ENCODE measurements around the gene CA11. TPM values are rescaled to one million over a fixed set of nuclear protein-coding genes. Genes with fewer than 3 reads are reported as not detected.
"Not testable (repeated sequence)": the region's sequence is repeated elsewhere in the genome, so short reads cannot be mapped to it uniquely, and the experiment has no call there.

The CA11 gene
- total RNA-seq, 1 donor from 2014 or later, result 12.6 TPM

DNA sequence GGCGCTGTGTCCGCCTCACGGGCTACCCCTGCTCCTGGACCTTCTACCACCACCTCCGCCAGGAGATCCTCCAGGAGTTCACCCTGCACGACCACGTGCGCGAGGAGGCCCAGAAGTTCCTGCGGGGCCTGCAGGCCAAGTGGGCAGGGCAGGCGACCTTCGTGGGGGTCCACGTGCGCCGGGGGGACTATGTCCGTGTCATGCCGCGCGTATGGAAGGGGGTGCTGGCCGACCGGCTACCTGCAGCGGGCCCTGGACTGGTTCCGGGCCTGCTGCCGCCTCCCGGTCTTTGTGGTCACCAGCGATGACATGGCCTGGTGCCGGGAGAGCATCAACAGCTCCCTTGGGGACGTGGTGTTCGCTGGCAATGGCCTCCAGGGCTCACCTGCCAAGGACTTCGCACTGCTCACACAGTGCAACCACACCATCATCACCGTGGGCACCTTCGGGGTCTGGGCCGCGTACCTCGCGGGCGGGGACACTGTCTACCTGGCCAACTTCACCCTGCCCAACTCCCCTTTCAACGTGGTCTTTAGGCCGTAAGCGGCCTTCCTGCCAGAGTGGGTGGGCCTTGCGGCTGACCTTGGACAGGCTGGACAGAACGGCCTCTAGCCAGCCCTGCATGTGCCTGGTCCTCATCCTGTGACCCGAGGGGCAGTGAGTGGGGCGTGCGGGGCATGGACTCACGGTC, 34.6 kb upstream of the CA11 start:
- H3K9me3 Mint-ChIP-seq, result no peaks in the 10 kb centered on the region
- Histone ChIP-seq H3K27ac (no peak overlapping the region), H3K79me2 (ENCODE audit: low read depth) (no peaks in the 10 kb centered on the region), H3K4me1 (peaks cover 2% of the 10 kb centered on the region), H3K4me2 (no peak overlapping the region), H4K20me1 (ENCODE audit: low read depth) (no peaks in the 10 kb centered on the region), H3K4me3 (no peak overlapping the region), H3K36me3 (no peaks in the 10 kb centered on the region), H3F3A (ENCODE audit: low read depth) (peaks cover 2% of the 10 kb centered on the region), H3K9me3 (ENCODE audit: low read depth) (no peaks in the 10 kb centered on the region), H3K27me3 (no peaks in the 10 kb centered on the region), H2AFZ (replicated peaks) (no peak overlapping the region), H3K9ac (no peak overlapping the region)
- peaks cover 2% of the 10 kb centered on the region for H3K27me3 Mint-ChIP-seq (ENCODE audit: insufficient read depth, low read depth)
- no peak for DNase-seq (ENCODE audit: low spot score)
- no peak overlapping the region for H3K4me3 Mint-ChIP-seq
- TF ChIP-seq EZH2phosphoT487 (IDR thresholded peaks at IDR 0.05) (no peak), EZH2 (IDR thresholded peaks at IDR 0.05) (no peak)
- TF ChIP-seq, protein P1, sequence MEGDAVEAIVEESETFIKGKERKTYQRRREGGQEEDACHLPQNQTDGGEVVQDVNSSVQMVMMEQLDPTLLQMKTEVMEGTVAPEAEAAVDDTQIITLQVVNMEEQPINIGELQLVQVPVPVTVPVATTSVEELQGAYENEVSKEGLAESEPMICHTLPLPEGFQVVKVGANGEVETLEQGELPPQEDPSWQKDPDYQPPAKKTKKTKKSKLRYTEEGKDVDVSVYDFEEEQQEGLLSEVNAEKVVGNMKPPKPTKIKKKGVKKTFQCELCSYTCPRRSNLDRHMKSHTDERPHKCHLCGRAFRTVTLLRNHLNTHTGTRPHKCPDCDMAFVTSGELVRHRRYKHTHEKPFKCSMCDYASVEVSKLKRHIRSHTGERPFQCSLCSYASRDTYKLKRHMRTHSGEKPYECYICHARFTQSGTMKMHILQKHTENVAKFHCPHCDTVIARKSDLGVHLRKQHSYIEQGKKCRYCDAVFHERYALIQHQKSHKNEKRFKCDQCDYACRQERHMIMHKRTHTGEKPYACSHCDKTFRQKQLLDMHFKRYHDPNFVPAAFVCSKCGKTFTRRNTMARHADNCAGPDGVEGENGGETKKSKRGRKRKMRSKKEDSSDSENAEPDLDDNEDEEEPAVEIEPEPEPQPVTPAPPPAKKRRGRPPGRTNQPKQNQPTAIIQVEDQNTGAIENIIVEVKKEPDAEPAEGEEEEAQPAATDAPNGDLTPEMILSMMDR (IDR thresholded peaks at IDR 0.05), result no peak
- H3K4me1 Mint-ChIP-seq, result peaks cover 8% of the 10 kb centered on the region
- no peaks in the 10 kb centered on the region for H3K36me3 Mint-ChIP-seq
- no peak overlapping the region for H3K27ac Mint-ChIP-seq

DNA sequence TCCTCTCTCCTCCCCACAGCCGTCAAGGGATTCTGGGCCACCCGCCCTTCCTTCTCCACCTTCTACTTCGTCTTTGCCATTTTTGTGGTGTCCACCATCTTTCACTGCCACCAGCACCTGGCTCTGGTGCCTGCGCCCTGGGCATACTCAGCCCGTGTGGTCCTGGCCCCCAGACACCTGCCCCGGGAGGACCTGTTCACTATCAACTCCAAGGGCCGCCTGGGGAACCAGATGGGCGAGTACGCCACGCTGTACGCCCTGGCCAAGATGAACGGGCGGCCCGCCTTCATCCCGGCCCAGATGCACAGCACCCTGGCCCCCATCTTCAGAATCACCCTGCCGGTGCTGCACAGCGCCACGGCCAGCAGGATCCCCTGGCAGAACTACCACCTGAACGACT, 34.0 kb upstream of the CA11 start:
- H3K79me2 ChIP-seq (ENCODE audit: low read depth); H3K36me3 Mint-ChIP-seq; H3K9me3 ChIP-seq (ENCODE audit: low read depth); H3K27ac ChIP-seq; H4K20me1 ChIP-seq (ENCODE audit: low read depth); H3K4me3 Mint-ChIP-seq; H3K27ac Mint-ChIP-seq; H3K4me3 ChIP-seq; H3K36me3 ChIP-seq; H3K9ac ChIP-seq; H3K4me2 ChIP-seq; H3K9me3 Mint-ChIP-seq; H3K4me1 ChIP-seq; H3K27me3 Mint-ChIP-seq (ENCODE audit: insufficient read depth, low read depth); H3K27me3 ChIP-seq; H2AFZ ChIP-seq (replicated peaks); DNase-seq (ENCODE audit: low spot score); H3F3A ChIP-seq (ENCODE audit: low read depth): not testable (repeated sequence)
- H3K4me1 Mint-ChIP-seq, result peaks cover 10% of the 10 kb centered on the region

DNA sequence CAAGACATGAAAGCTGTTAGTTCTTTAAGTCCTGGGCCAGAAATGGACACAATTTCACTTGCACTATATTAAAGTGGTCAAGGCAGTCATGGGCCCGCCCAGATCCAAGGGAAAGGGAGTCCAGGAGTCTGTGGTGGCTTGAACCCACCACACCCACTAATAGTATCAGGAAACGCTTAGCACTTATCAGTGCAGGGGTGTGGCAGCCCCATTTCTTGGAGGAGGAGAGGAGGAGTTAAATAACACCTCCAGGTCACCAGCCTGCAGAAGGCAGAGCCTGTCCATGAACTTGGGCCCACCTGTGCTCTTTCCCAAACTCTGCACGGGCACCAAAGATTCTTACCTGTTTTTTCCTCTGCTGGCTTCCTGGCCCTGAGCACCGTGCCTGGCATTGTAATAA, 32.2 kb upstream of the CA11 start:
- H3K9me3 Mint-ChIP-seq, result no peaks in the 10 kb centered on the region
- Histone ChIP-seq H4K20me1 (ENCODE audit: low read depth) (no peaks in the 10 kb centered on the region), H3F3A (ENCODE audit: low read depth) (peaks cover 9% of the 10 kb centered on the region), H2AFZ (replicated peaks) (no peak overlapping the region), H3K36me3 (no peaks in the 10 kb centered on the region), H3K9me3 (ENCODE audit: low read depth) (no peaks in the 10 kb centered on the region), H3K79me2 (ENCODE audit: low read depth) (no peaks in the 10 kb centered on the region), H3K9ac (no peak overlapping the region), H3K4me2 (no peak overlapping the region), H3K4me1 (peaks cover 20% of the 10 kb centered on the region), H3K27me3 (peaks cover 16% of the 10 kb centered on the region), H3K4me3 (no peak overlapping the region), H3K27ac (no peak overlapping the region)
- H3K4me3 Mint-ChIP-seq, result no peak overlapping the region
- no peaks in the 10 kb centered on the region for H3K36me3 Mint-ChIP-seq
- no peak for DNase-seq (ENCODE audit: low spot score)
- H3K27ac Mint-ChIP-seq, result no peak overlapping the region
- H3K4me1 Mint-ChIP-seq, result peaks cover 21% of the 10 kb centered on the region
- peaks cover 6% of the 10 kb centered on the region for H3K27me3 Mint-ChIP-seq (ENCODE audit: insufficient read depth, low read depth)
- TF ChIP-seq EZH2 (IDR thresholded peaks at IDR 0.05) (no peak), EZH2phosphoT487 (IDR thresholded peaks at IDR 0.05) (no peak)
- TF ChIP-seq, protein P1 (IDR thresholded peaks at IDR 0.05), result no peak

DNA sequence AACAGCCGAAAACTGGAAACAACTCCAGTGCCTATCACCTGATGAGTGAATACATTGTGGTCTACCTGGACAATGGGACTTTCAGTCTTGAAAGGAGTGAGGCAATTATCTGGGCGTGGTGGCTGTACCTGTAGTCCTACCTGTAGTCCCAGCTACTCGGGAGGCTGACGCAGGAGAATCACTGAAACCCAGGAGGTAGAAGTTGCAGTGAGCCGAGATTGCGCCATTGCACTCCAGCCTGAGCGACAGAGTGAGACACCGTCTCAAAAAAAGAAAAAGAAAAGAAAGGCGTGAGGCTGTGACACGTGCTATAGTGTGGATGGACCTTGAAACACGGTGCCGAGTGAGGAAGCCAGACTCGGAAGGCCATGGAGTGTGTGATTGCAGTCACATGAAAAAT, 30.9 kb upstream of the CA11 start:
- Mint-ChIP-seq H3K4me3 (no peak overlapping the region), H3K27me3 (ENCODE audit: insufficient read depth, low read depth) (peaks cover 6% of the 10 kb centered on the region), H3K9me3 (no peaks in the 10 kb centered on the region), H3K36me3 (no peaks in the 10 kb centered on the region), H3K27ac (no peak overlapping the region), H3K4me1 (peaks cover 25% of the 10 kb centered on the region)
- H3K9ac ChIP-seq, result no peak overlapping the region
- H3K79me2 ChIP-seq (ENCODE audit: low read depth), result no peaks in the 10 kb centered on the region
- TF ChIP-seq EZH2phosphoT487 (IDR thresholded peaks at IDR 0.05) (no peak), EZH2 (IDR thresholded peaks at IDR 0.05) (no peak)
- TF ChIP-seq, protein P1 (IDR thresholded peaks at IDR 0.05), result no peak
- no peak overlapping the region for H2AFZ ChIP-seq (replicated peaks)
- no peak for DNase-seq (ENCODE audit: low spot score)
- peaks cover 16% of the 10 kb centered on the region for H3K27me3 ChIP-seq
- H3K4me2 ChIP-seq, result no peak overlapping the region
- no peaks in the 10 kb centered on the region for H3K9me3 ChIP-seq (ENCODE audit: low read depth)
- no peak overlapping the region for H3K4me3 ChIP-seq
- no peaks in the 10 kb centered on the region for H3K36me3 ChIP-seq
- H3K27ac ChIP-seq, result no peak overlapping the region
- H3K4me1 ChIP-seq, result peaks cover 25% of the 10 kb centered on the region
- no peaks in the 10 kb centered on the region for H4K20me1 ChIP-seq (ENCODE audit: low read depth)
- peaks cover 9% of the 10 kb centered on the region for H3F3A ChIP-seq (ENCODE audit: low read depth)

All from neural progenitor cell (in vitro differentiated cells).